Activated T-helper 1 cell treated with anti-CD3 and anti-CD28 coated beads, Interleukin-2, amount 50 U/mL, for 16 hours (primary cell): ENCODE results near the gene GSTM5.
"Not testable (repeated sequence)": the region's sequence is repeated elsewhere in the genome, so short reads cannot be mapped to it uniquely, and the experiment has no call there.

Experiments used
- DNase-seq, 2 donors: peaks; one replicate each; pipeline ENCODE4 v3.0.0-alpha.2; 2020; ENCODE audit warnings: low read depth in 1 of 2, low spot score in 1 of 2

The GSTM5 gene

GRCh38 chr1:109726728-109727373 is 14.8 kb downstream of the GSTM5 start:
- no peak for DNase-seq

- DNase-seq, result no peak
Observed at GRCh38 chr1:109728870-109729269, 16.8 kb downstream of the GSTM5 start.

GRCh38 chr1:109730666-109731065 is 18.6 kb downstream of the GSTM5 start:
- DNase-seq, result no peak

GRCh38 chr1:109732390-109732881 is 20.4 kb downstream of the GSTM5 start:
- no peak for DNase-seq

GRCh38 chr1:109733236-109733870 is 21.3 kb downstream of the GSTM5 start:
- DNase-seq, result no peak

- DNase-seq, result peak; percentile 57 to 77
Observed at GRCh38 chr1:109739738-109740614, 27.9 kb downstream of the GSTM5 start.

GRCh38 chr1:109740615-109741373 is 28.7 kb downstream of the GSTM5 start, which contains the start of gene GSTM3:
Gene GSTM3 (minus strand): TSS chr1:109741038. CDS start chr1:109740287, 751 bp downstream.
- no peak for DNase-seq

- not testable (repeated sequence) for DNase-seq
Observed at GRCh38 chr1:109748311-109748710, 36.3 kb downstream of the GSTM5 start.

- no peak for DNase-seq
Observed at GRCh38 chr1:109749221-109749620, 37.2 kb downstream of the GSTM5 start.

- DNase-seq, result no peak
Observed at GRCh38 chr1:109750241-109750882, 38.3 kb downstream of the GSTM5 start.

GRCh38 chr1:109750920-109751319 is 38.9 kb downstream of the GSTM5 start:
- DNase-seq, result no peak

GRCh38 chr1:109751531-109752260 is 39.6 kb downstream of the GSTM5 start:
- no peak for DNase-seq

GRCh38 chr1:109754738-109755137 is 42.7 kb downstream of the GSTM5 start:
- no peak for DNase-seq

GRCh38 chr1:109756325-109756724 is 44.3 kb downstream of the GSTM5 start:
- not testable (repeated sequence) for DNase-seq

- no peak for DNase-seq
Observed at GRCh38 chr1:109756848-109757521, 44.9 kb downstream of the GSTM5 start.

GRCh38 chr1:109757936-109758786 is 46.1 kb downstream of the GSTM5 start:
- no peak for DNase-seq

- no peak for DNase-seq
Observed at GRCh38 chr1:109759513-109760334, 47.7 kb downstream of the GSTM5 start.
